H1 (cell line): Measurements from ENCODE around the gene GAMT. TPM values are rescaled to one million over a fixed set of nuclear protein-coding genes. Genes with fewer than 3 reads are reported as not detected.

Experiments
- CTCF ChIA-PET: fragments of 300-600 bp; sonication (Branson Sonifier 250); formaldehyde crosslinking; loops from one replicate; lab custom pipeline; 2021; ENCODE audit not compliant: partially characterized antibody; lab: Charles Lee
- POLR2A ChIA-PET: fragments of 300-600 bp; sonication (Branson Sonifier 250); formaldehyde crosslinking; loops from one replicate; lab custom pipeline; 2021; ENCODE audit warnings: inconsistent platforms; ENCODE audit not compliant: partially characterized antibody; lab: Charles Lee
- DNase-seq, 2 experiments: peaks; one replicate each; pipeline versions ENCODE4 v3.0.0 to v3.0.0-alpha.2; 2010 to 2022; ENCODE audit warnings: low spot score in 2 of 2, low read depth in 1 of 2, mixed read lengths in 1 of 2
- FAIRE-seq: peaks from 2 replicates; lab custom pipeline; 2011; peaks lifted over from hg19 to GRCh38; lab: Jason Lieb, UNC
- H2AFZ ChIP-seq: 2 replicates; pipeline ENCODE4 v1.8.1; 2012; ENCODE audit warnings: low read length, inconsistent platforms
- H2AK5ac ChIP-seq: 2 replicates; pipeline ENCODE4 v1.6.1; 2013; ENCODE audit warnings: low read depth, low read length
- H2BK120ac ChIP-seq: replicated peaks from 2 replicates; pipeline ENCODE3; 2013; ENCODE audit warnings: low read depth, low read length, inconsistent platforms
- H2BK12ac ChIP-seq: 2 replicates; pipeline ENCODE4 v1.6.1; 2013; ENCODE audit warnings: low read depth, low read length
- H2BK15ac ChIP-seq: 2 replicates; pipeline ENCODE4 v1.6.1; 2013; ENCODE audit warnings: low read length
- H2BK20ac ChIP-seq: 2 replicates; pipeline ENCODE4 v1.6.1; 2013; ENCODE audit warnings: low read length
- H2BK5ac ChIP-seq: 2 replicates; pipeline ENCODE4 v1.6.1; 2013; ENCODE audit warnings: low read depth, low read length
- H3K14ac ChIP-seq: 2 replicates; pipeline ENCODE4 v1.6.1; 2013; ENCODE audit warnings: inconsistent platforms; ENCODE audit not compliant: insufficient read length
- H3K18ac ChIP-seq: 2 replicates; pipeline ENCODE4 v1.6.1; 2013; ENCODE audit warnings: low read length; ENCODE audit errors: extremely low read depth
- H3K23ac ChIP-seq: 2 replicates; pipeline ENCODE4 v1.6.1; 2013; ENCODE audit warnings: inconsistent platforms; ENCODE audit not compliant: insufficient read length
- H3K23me2 ChIP-seq: 2 replicates; pipeline ENCODE4 v1.6.1; 2013; ENCODE audit warnings: low read depth, low read length
- H3K27ac ChIP-seq: 2 replicates; pipeline ENCODE4 v1.6.1; 2011; ENCODE audit warnings: low read depth, low read length, inconsistent platforms
- H3K27me3 ChIP-seq, 4 experiments: replicated peaks in 1 of 4; 1 replicate in 1 of 4; 2 replicates in 3 of 4; pipeline versions ENCODE4 v1.6.1 to v1.8.1; 2011 to 2013; ENCODE audit warnings: low read length in 3 of 4, mild to moderate bottlenecking in 3 of 4, inconsistent platforms in 2 of 4, mixed read lengths in 2 of 4, moderate library complexity in 1 of 4; ENCODE audit not compliant: control insufficient read depth in 3 of 4, insufficient read depth in 3 of 4; ENCODE audit errors: extremely low read depth in 1 of 4
- H3K36me3 ChIP-seq, 4 experiments: 2 replicates each; pipeline versions ENCODE4 v1.6.1 to v1.8.1; 2011 to 2013; ENCODE audit warnings: mild to moderate bottlenecking in 4 of 4, low read length in 3 of 4, moderate library complexity in 2 of 4, control low read depth in 1 of 4, inconsistent platforms in 1 of 4; ENCODE audit not compliant: insufficient read depth in 4 of 4, control insufficient read depth in 2 of 4
- H3K4ac ChIP-seq: replicated peaks from 2 replicates; pipeline ENCODE3; 2013; ENCODE audit warnings: low read length, low read depth, mixed read lengths, inconsistent platforms; ENCODE audit not compliant: insufficient read length
- H3K4me1 ChIP-seq, 4 experiments: replicated peaks in 1 of 4; 1 replicate in 1 of 4; 2 replicates in 3 of 4; pipeline versions ENCODE4 v1.6.1 to v1.8.1; 2011 to 2013; ENCODE audit warnings: low read length in 3 of 4, inconsistent platforms in 2 of 4, mixed read lengths in 1 of 4; ENCODE audit not compliant: insufficient read depth in 4 of 4, control insufficient read depth in 3 of 4
- H3K4me2 ChIP-seq, 2 experiments: 2 replicates each; pipeline versions ENCODE4 v1.6.1 to v1.8.1; 2011 to 2013; ENCODE audit warnings: low read depth in 2 of 2, low read length in 2 of 2, control low read depth in 1 of 2, inconsistent platforms in 1 of 2, mild to moderate bottlenecking in 1 of 2; ENCODE audit not compliant: insufficient read depth in 1 of 2
- H3K4me3 ChIP-seq, 4 experiments: fragments of 200-600, 300-600 bp in 1 of 4; sonication (generic), shearing (Covaris generic), sonication (Bioruptor Twin) in 1 of 4; 2 replicates each; pipeline versions ENCODE4 v1.5.1 to v1.8.1; 2011 to 2016; ENCODE audit warnings: low read length in 4 of 4, low read depth in 3 of 4, control low read depth in 2 of 4, inconsistent platforms in 2 of 4, mild to moderate bottlenecking in 2 of 4, mixed read lengths in 1 of 4, moderate library complexity in 1 of 4; ENCODE audit not compliant: insufficient read depth in 2 of 4; ENCODE audit errors: extremely low read depth in 1 of 4
- H3K56ac ChIP-seq: replicated peaks from 2 replicates; pipeline ENCODE3; 2013; ENCODE audit warnings: low read depth, mild to moderate bottlenecking, mixed read lengths, low read length, inconsistent platforms; ENCODE audit not compliant: insufficient read length
- H3K79me1 ChIP-seq: 2 replicates; pipeline ENCODE4 v1.6.1; 2013; ENCODE audit warnings: low read depth, low read length, control low read depth
- H3K79me2 ChIP-seq, 2 experiments: 2 replicates each; pipeline versions ENCODE4 v1.6.1 to v1.8.1; 2012 to 2013; ENCODE audit warnings: low read length in 2 of 2, mild to moderate bottlenecking in 2 of 2, inconsistent platforms in 1 of 2; ENCODE audit not compliant: insufficient read depth in 2 of 2, control insufficient read depth in 1 of 2
- H3K9ac ChIP-seq, 4 experiments: replicated peaks in 1 of 4; 1 replicate in 1 of 4; 2 replicates in 3 of 4; pipeline versions ENCODE4 v1.6.1 to v1.8.1; 2011 to 2013; ENCODE audit warnings: low read depth in 3 of 4, low read length in 3 of 4, control low read depth in 2 of 4, mild to moderate bottlenecking in 2 of 4, moderate library complexity in 2 of 4, inconsistent platforms in 1 of 4; ENCODE audit errors: extremely low read depth in 1 of 4
- H3K9me3 ChIP-seq, 2 experiments: 2 replicates each; pipeline versions ENCODE4 v1.6.1 to v1.8.1; 2012 to 2013; ENCODE audit warnings: mild to moderate bottlenecking in 2 of 2, moderate library complexity in 2 of 2, control low read depth in 1 of 2, inconsistent platforms in 1 of 2, low read depth in 1 of 2, low read length in 1 of 2, mixed read lengths in 1 of 2; ENCODE audit not compliant: insufficient read depth in 2 of 2
- H4K20me1 ChIP-seq, 2 experiments: replicated peaks in 1 of 2; 2 replicates each; pipeline versions ENCODE3 to v1.8.1; 2011 to 2013; ENCODE audit warnings: inconsistent platforms in 2 of 2, low read length in 2 of 2, mild to moderate bottlenecking in 1 of 2; ENCODE audit not compliant: insufficient read depth in 2 of 2, control insufficient read depth in 1 of 2
- H4K5ac ChIP-seq: 2 replicates; pipeline ENCODE4 v1.6.1; 2013; ENCODE audit warnings: low read length, low read depth, mixed read lengths, inconsistent platforms; ENCODE audit not compliant: insufficient read length
- H4K8ac ChIP-seq: 2 replicates; pipeline ENCODE4 v1.8.0; 2013; ENCODE audit warnings: mild to moderate bottlenecking, moderate library complexity, low read length, inconsistent platforms; ENCODE audit not compliant: insufficient read depth; ENCODE audit errors: extremely low read depth
- H4K91ac ChIP-seq: replicated peaks from 2 replicates; pipeline ENCODE3; 2013; ENCODE audit warnings: low read length, mixed read lengths, inconsistent platforms; ENCODE audit not compliant: insufficient read length
- CHD1 ChIP-seq: IDR thresholded peaks from 2 replicates; pipeline ENCODE4 v1.6.1; 2012; ENCODE audit warnings: low read depth, low read length, improper control_type of control experiment
- CTBP2 ChIP-seq: IDR thresholded peaks from 2 replicates; pipeline ENCODE4 v1.7.0; 2011; ENCODE audit warnings: borderline replicate concordance, mild to moderate bottlenecking, moderate library complexity, mixed read lengths, low read length; ENCODE audit not compliant: insufficient read depth, insufficient read length
- EZH2 ChIP-seq: fragments of 200-600 bp; sonication (generic); IDR thresholded peaks from 2 replicates; pipeline ENCODE4 v1.7.1; 2012; ENCODE audit warnings: low read depth, mild to moderate bottlenecking, moderate library complexity, low read length, inconsistent platforms; ENCODE audit not compliant: severe bottlenecking
- HDAC2 ChIP-seq, 2 experiments: fragments of 300-600 bp in 1 of 2; sonication (generic) in 1 of 2; IDR thresholded peaks; 2 replicates each; pipeline ENCODE4 v1.6.1; 2011 to 2012; ENCODE audit warnings: low read depth in 2 of 2, low read length in 2 of 2, mild to moderate bottlenecking in 2 of 2, moderate library complexity in 2 of 2, borderline replicate concordance in 1 of 2, inconsistent platforms in 1 of 2
- KDM1A ChIP-seq: fragments of 200-600, 300-600 bp; sonication (generic); IDR thresholded peaks from 2 replicates; pipeline ENCODE4 v1.7.1; 2016; ENCODE audit warnings: mild to moderate bottlenecking, low read length, borderline replicate concordance
- RNF2 ChIP-seq: fragments of 200-900, 300-1000 bp; sonication (generic); IDR thresholded peaks from 2 replicates; pipeline ENCODE4 v1.7.1; 2016; ENCODE audit warnings: borderline replicate concordance, low read depth, mild to moderate bottlenecking, antibody characterized with exemption, low read length; ENCODE audit not compliant: poor library complexity, severe bottlenecking; ENCODE audit errors: missing control alignments
- TCF12 ChIP-seq: IDR thresholded peaks from 2 replicates; pipeline ENCODE4 v1.6.1; 2011; ENCODE audit warnings: low read depth, mild to moderate bottlenecking, low read length
- WGBS, 2 experiments: shearing (Covaris generic) in 1 of 2; methylation state at CpG; one replicate each; pipeline versions ENCODE4 v1.1.6 to v1.1.7; 2013 to 2015; ENCODE audit warnings: low lambda C conversion rate in 2 of 2, mixed read lengths in 2 of 2, inconsistent platforms in 1 of 2, low coverage in 1 of 2, missing lambda C conversion rate in 1 of 2; ENCODE audit not compliant: insufficient replicate concordance in 2 of 2, insufficient coverage in 1 of 2, insufficient read length in 1 of 2; ENCODE audit errors: extremely low coverage in 1 of 2, missing lambda C conversion rate in 1 of 2; 5-methylcytosine and 5-hydroxymethylcytosine counted together
- polyA plus RNA-seq, 7 experiments: library from polyadenylated mRNA; depleted of rRNA in 3 of 7; stranded (reverse) in 5 of 7; unstranded in 2 of 7; fragments of >200 nt in 5 of 7; fragments of 200-250 nt in 2 of 7; gene quantifications; 1 replicate in 5 of 7; 2 replicates in 1 of 7; 4 replicates in 1 of 7; pipeline versions ENCODE4 v1.2.1 to v1.2.3, GENCODE V29; 2011 to 2013; ENCODE audit warnings: missing spikeins in 2 of 7, mixed read lengths in 2 of 7
- total RNA-seq: library from RNA; stranded (reverse); fragmentation: NEBNext Ultra II Directional; extraction: Animal tissue kit (Norgen Biotek cat#: 25700); gene quantifications from 2 replicates; pipeline ENCODE4 v1.2.1, GENCODE V29; 2021

Gene GAMT
- total and polyA plus RNA-seq, 2 of the 8 experiments (the other 6 are each of a cell fraction or from before 2014, with no cell fraction given): 17.2 to 35.6 TPM

GRCh38 chr19:1400281-1401137, 833 bp downstream of the GAMT start:
- Histone ChIP-seq H3K4me2 (peak overlapping the region; percentile 76 to 83), H2AK5ac (no peak overlapping the region), H3K23ac (no peak overlapping the region), H3K36me3 (no peaks in the 10 kb centered on the region), H2BK15ac (peak overlapping the region; percentile 72; the same call in 1 of the 2 replicates), H3K56ac (no peak overlapping the region), H2BK120ac (no peak overlapping the region), H3K4ac (no peak overlapping the region), H3K79me2 (no peaks in the 10 kb centered on the region), H3K27me3 (peaks cover 0 to 2% (median 0%) of the 10 kb centered on the region in 4 experiments; a peak in 2 of 7 replicates), H4K8ac (peak overlapping the region; percentile 51), H2BK20ac (no peak overlapping the region), H4K20me1 (peaks cover 0 to 2% of the 10 kb centered on the region in 2 experiments), H3K27ac (no peak overlapping the region), H3K23me2 (peaks cover 3% of the 10 kb centered on the region; the same call in 1 of the 2 replicates), H4K91ac (no peak overlapping the region), H3K14ac (no peak overlapping the region), H3K79me1 (no peaks in the 10 kb centered on the region; the same call in 1 of the 2 replicates), H3K9ac (no peak overlapping the region; a peak in 2 of 7 replicates), H2BK5ac (no peak overlapping the region), H2BK12ac (peak overlapping the region; percentile 17; the same call in 1 of the 2 replicates), H3K9me3 (no peaks in the 10 kb centered on the region), H4K5ac (peak overlapping the region; percentile 19), H2AFZ (no peak overlapping the region), H3K4me3 (peak overlapping the region; percentile 51 to 81 (median 62)), H3K4me1 (peaks cover 0 to 10% (median 5%) of the 10 kb centered on the region in 4 experiments; a peak in 5 of 7 replicates), H3K18ac (no peak overlapping the region; the same call in 1 of the 2 replicates)
- ChIA-PET CTCF (no interaction called here), POLR2A (interaction anchor here (1.0 kb wide), 2 partner anchors 11 to 27 kb away, joined by 3 read pairs; no protein-coding TSS in a partner anchor)
- TF ChIP-seq EZH2 (no peak), HDAC2 (IDR thresholded peaks at IDR 0.05; ENCODE audit: borderline replicate concordance in 1 of 2, low read depth in 2 of 2, low read length in 2 of 2) (peak in 1 of 2 experiments; percentile 78; a peak in 1 of 4 replicates), CHD1 (no peak), CTBP2 (no peak), RNF2 (no peak), KDM1A (peak; percentile 99), TCF12 (no peak)
- DNase-seq: no peak
- 60% methylated on average over 33 of the region's 36 CpGs; no CpG with 5 or more reads in 1 of the 2 experiments for WGBS, 2 experiments
- no peak for FAIRE-seq
